ENCODE data around the gene TMEM132E.

DNA sequence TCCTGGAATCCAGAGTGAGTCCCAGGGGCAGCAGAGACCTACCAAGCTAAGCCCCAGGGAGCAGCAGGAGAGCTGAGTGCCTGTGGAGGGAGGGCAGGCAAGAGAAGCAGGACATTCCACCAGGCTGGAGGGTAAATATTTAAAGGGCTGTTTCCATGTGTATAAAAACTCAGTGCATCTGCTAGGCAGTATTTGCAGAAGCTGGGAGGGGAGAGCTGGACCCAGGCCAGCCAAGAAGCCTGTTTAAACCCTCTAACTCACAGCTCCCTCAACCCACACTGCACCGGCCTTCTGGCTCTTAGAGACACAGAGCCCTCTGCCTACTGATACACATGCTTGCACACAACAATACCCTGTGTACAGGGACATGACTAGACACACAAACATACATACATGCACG lies 22.5 kb upstream of the TMEM132E start:
- TF ChIP-seq, protein P1, sequence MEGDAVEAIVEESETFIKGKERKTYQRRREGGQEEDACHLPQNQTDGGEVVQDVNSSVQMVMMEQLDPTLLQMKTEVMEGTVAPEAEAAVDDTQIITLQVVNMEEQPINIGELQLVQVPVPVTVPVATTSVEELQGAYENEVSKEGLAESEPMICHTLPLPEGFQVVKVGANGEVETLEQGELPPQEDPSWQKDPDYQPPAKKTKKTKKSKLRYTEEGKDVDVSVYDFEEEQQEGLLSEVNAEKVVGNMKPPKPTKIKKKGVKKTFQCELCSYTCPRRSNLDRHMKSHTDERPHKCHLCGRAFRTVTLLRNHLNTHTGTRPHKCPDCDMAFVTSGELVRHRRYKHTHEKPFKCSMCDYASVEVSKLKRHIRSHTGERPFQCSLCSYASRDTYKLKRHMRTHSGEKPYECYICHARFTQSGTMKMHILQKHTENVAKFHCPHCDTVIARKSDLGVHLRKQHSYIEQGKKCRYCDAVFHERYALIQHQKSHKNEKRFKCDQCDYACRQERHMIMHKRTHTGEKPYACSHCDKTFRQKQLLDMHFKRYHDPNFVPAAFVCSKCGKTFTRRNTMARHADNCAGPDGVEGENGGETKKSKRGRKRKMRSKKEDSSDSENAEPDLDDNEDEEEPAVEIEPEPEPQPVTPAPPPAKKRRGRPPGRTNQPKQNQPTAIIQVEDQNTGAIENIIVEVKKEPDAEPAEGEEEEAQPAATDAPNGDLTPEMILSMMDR (conservative IDR thresholded peaks at IDR 0.05; ENCODE audit: low read depth, low read length): no peak
- TF ChIP-seq, protein P2, sequence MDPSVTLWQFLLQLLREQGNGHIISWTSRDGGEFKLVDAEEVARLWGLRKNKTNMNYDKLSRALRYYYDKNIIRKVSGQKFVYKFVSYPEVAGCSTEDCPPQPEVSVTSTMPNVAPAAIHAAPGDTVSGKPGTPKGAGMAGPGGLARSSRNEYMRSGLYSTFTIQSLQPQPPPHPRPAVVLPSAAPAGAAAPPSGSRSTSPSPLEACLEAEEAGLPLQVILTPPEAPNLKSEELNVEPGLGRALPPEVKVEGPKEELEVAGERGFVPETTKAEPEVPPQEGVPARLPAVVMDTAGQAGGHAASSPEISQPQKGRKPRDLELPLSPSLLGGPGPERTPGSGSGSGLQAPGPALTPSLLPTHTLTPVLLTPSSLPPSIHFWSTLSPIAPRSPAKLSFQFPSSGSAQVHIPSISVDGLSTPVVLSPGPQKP (IDR thresholded peaks at IDR 0.05; ENCODE audit: borderline replicate concordance, low read depth, low read length): no peak
- TF ChIP-seq POLR2A (IDR thresholded peaks at IDR 0.05; ENCODE audit: low read depth, low read length) (no peak), RAD21 (IDR thresholded peaks at IDR 0.05; ENCODE audit: low read length) (no peak), MAFK (IDR thresholded peaks at IDR 0.05; ENCODE audit: low read depth, low read length) (no peak), MXI1 (IDR thresholded peaks at IDR 0.05; ENCODE audit: borderline replicate concordance, low read depth, low read length) (no peak), RFX5 (IDR thresholded peaks at IDR 0.05; ENCODE audit: low read depth, low read length) (no peak), FOS (IDR thresholded peaks at IDR 0.05; ENCODE audit: low read depth, low read length) (no peak), SMC3 (IDR thresholded peaks at IDR 0.05; ENCODE audit: low read depth, low read length) (no peak), CHD1 (IDR thresholded peaks at IDR 0.05; ENCODE audit: low read depth, low read length) (no peak), CEBPB (IDR thresholded peaks at IDR 0.05; ENCODE audit: low read depth, low read length) (no peak), MAZ (IDR thresholded peaks at IDR 0.05; ENCODE audit: borderline replicate concordance, low read depth, low read length) (no peak), NFE2L2 (IDR thresholded peaks at IDR 0.05; ENCODE audit: low read depth, low read length) (no peak)
- TF ChIP-seq, protein P3, sequence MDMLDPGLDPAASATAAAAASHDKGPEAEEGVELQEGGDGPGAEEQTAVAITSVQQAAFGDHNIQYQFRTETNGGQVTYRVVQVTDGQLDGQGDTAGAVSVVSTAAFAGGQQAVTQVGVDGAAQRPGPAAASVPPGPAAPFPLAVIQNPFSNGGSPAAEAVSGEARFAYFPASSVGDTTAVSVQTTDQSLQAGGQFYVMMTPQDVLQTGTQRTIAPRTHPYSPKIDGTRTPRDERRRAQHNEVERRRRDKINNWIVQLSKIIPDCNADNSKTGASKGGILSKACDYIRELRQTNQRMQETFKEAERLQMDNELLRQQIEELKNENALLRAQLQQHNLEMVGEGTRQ (IDR thresholded peaks at IDR 0.05; ENCODE audit: low read depth, low read length): no peak

Measured in IMR-90 (cell line).